Adrenal gland (tissue), 12 donors: ENCODE data around the gene FAU. TPM values are rescaled to one million over a fixed set of nuclear protein-coding genes. Genes with fewer than 3 reads are reported as not detected.

Experiments used
- DNase-seq, 7 donors: peaks; one replicate each; pipeline ENCODE4 v3.0.0-alpha.2; 2019 to 2020
- H3K27ac ChIP-seq, 5 donors: fragments of 200-600 bp; sonication (generic) in 4 of 5; 1 replicate in 3 of 5; 2 replicates in 2 of 5; pipeline versions ENCODE4 v1.5.1 to v1.8.0; 2016 to 2020; ENCODE audit warnings: mild to moderate bottlenecking in 1 of 5
- H3K27me3 ChIP-seq: fragments of 200-600 bp; 2 replicates; pipeline ENCODE4 v1.8.0; 2021
- H3K36me3 ChIP-seq, 2 donors: fragments of 200-600 bp; replicated peaks in 1 of 2; 1 replicate in 1 of 2; 2 replicates in 1 of 2; pipeline versions ENCODE4 v1.5.1 to v1.8.0; 2018 to 2022
- H3K4me1 ChIP-seq, 2 donors: fragments of 200-600 bp; replicated peaks in 1 of 2; 1 replicate in 1 of 2; 2 replicates in 1 of 2; pipeline versions ENCODE4 v1.5.1 to v1.8.0; 2018 to 2021
- H3K4me3 ChIP-seq, 4 donors: fragments of 200-600 bp; sonication (generic) in 3 of 4; one replicate each; pipeline ENCODE4 v1.5.1; 2016 to 2018
- H3K9me3 ChIP-seq, 3 donors: fragments of 200-600 bp; sonication (generic) in 1 of 3; replicated peaks in 1 of 3; 1 replicate in 2 of 3; 2 replicates in 1 of 3; pipeline versions ENCODE4 v1.5.1 to v1.8.0; 2016 to 2021
- POLR2A ChIP-seq, 2 donors: fragments of 450-650 bp; IDR thresholded peaks; one replicate each; pipeline ENCODE4 v1.6.1; 2017; ENCODE audit warnings: antibody characterized with exemption in 2 of 2, mild to moderate bottlenecking in 2 of 2, moderate library complexity in 1 of 2
- WGBS, 4 donors: extraction: QIAGEN DNeasy Blood & Tissue Kit in 2 of 4; methylation state at CpG; one replicate each; pipeline versions ENCODE4 v1.1.5 to v1.1.7; 2013 to 2017; 5-methylcytosine and 5-hydroxymethylcytosine counted together
- intact Hi-C, 2 donors: fragments of 100-400 bp; cut with DNase I; formaldehyde crosslinking; loops; one replicate each; pipeline versions ENCODE4 v1.14.1 to v1.15.0; 2022 to 2023
- polyA plus RNA-seq, 3 donors: library from polyadenylated mRNA; stranded (reverse); fragments of 200-250 nt in 2 of 3; fragments of 350-450 nt in 1 of 3; fragmentation: Illumina TruSeq in 1 of 3; extraction: RNeasy Lipid Tissue Mini Kit (QIAGEN cat#74804) in 1 of 3; gene quantifications; one replicate each; pipeline ENCODE4 v1.2.3, GENCODE V29; 2013 to 2014
- total RNA-seq, 9 donors: library from RNA; depleted of rRNA in 4 of 9; stranded (reverse); fragments of >200 nt in 4 of 9; fragments of 120-200 nt in 1 of 9; fragmentation: NEBNext Ultra II Directional in 1 of 9; extraction: Animal tissue kit (Norgen Biotek cat#: 25700) in 1 of 9; gene quantifications; one replicate each; pipeline versions ENCODE4 v1.1.0 to v1.2.4, GENCODE V29; 2013 to 2023
- TF ChIP-seq, protein P1 (sequence below), 6 experiments: fragments of 450-650 bp in 4 of 6; fragments of 200-600 bp in 2 of 6; sonication (generic) in 1 of 6; IDR thresholded peaks; 1 replicate in 5 of 6; 2 replicates in 1 of 6; pipeline versions ENCODE4 v1.5.1 to v1.8.0; 2016 to 2021; ENCODE audit warnings: antibody characterized with exemption in 6 of 6, mild to moderate bottlenecking in 2 of 6, moderate library complexity in 1 of 6
- donor health status: healthy with polysubstance abuse.
- donor health status: Bipolar disorder and iron deficiency.
- donor health status: DM: yes; HTN: yes; CAD: no.
- donor health status: DM: no; HTN: no; CAD: no.
- donor health status: DM: no; HTN: no; CAD: no.
- donor health status: DM: yes; HTN: yes; CAD: no.

The FAU gene
- total and polyA plus RNA-seq, 12 donors, result 361 to 2,488 (median 1,029) TPM

DNA sequence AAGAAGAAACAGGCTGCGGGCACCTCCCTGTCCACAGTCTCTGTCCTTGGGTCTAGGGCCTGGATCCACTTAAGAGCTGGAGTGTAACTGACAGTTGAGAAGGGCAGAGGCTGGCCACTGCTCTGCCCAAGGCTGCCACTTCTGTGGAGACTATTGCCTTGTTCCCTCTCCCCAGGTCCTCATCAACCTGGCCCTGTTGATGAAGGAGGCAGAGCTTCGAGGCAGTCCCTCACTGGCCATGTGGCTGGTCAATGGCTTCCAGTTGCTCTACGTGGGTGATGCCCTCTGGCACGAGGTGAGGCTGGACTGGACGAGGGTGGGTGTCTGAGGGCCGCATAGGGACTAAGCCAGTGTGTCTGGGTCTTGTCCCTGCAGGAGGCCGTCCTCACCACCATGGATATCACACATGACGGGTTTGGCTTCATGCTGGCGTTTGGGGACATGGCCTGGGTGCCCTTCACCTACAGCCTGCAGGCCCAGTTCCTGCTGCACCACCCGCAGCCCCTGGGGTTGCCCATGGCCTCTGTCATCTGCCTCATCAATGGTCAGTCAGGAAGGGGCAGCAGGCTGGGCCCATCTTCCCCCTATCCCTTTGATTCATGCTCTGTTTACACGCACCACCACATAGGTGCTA, 7.3 kb downstream of the FAU start:
- WGBS, 4 donors, result 54 to 78% (median 72%) methylated on average over 3 to 11 of the region's 11 CpGs
- DNase-seq, result peak in 3 of 7 donors; percentile 23 to 46 (median 40)
- H3K27me3 ChIP-seq, result no peaks in the 10 kb centered on the region
- peaks cover 49 to 64% of the 10 kb centered on the region in 2 donors for H3K4me1 ChIP-seq
- intact Hi-C loops, result no loop called here
- H3K36me3 ChIP-seq, result peaks cover 0 to 29% of the 10 kb centered on the region in 2 donors
- H3K27ac ChIP-seq, result peak overlapping the region; percentile 52 to 95 (median 89)
- H3K9me3 ChIP-seq, result no peaks in the 10 kb centered on the region
- no peak for TF ChIP-seq POLR2A (IDR thresholded peaks at IDR 0.05)
- TF ChIP-seq, protein P1, sequence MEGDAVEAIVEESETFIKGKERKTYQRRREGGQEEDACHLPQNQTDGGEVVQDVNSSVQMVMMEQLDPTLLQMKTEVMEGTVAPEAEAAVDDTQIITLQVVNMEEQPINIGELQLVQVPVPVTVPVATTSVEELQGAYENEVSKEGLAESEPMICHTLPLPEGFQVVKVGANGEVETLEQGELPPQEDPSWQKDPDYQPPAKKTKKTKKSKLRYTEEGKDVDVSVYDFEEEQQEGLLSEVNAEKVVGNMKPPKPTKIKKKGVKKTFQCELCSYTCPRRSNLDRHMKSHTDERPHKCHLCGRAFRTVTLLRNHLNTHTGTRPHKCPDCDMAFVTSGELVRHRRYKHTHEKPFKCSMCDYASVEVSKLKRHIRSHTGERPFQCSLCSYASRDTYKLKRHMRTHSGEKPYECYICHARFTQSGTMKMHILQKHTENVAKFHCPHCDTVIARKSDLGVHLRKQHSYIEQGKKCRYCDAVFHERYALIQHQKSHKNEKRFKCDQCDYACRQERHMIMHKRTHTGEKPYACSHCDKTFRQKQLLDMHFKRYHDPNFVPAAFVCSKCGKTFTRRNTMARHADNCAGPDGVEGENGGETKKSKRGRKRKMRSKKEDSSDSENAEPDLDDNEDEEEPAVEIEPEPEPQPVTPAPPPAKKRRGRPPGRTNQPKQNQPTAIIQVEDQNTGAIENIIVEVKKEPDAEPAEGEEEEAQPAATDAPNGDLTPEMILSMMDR (IDR thresholded peaks at IDR 0.05), result no peak
- H3K4me3 ChIP-seq, result no peak overlapping the region

DNA sequence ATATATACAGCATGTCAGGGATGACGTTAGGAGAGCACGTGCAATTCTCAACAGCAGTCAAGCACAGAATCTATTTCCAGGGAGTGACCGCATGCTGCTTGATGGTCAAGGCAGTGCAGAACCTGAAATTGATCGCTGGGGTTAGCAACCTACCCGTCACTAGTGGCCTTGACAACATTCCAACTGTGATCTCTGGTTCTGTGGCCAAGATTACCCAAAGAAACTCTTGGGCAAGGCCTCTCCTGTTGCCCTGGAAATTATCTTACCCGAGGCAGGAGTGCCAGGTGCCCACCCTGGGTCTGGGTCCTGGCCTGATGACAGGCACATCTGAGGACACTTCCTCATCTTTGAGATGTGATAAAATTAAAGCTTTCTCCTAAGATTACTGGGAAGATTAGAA, 8.1 kb downstream of the FAU start:
- H3K4me1 ChIP-seq, result peaks cover 49 to 64% of the 10 kb centered on the region in 2 donors
- H3K36me3 ChIP-seq, result peaks cover 0 to 29% of the 10 kb centered on the region in 2 donors
- peak overlapping the region; percentile 52 to 95 (median 89) for H3K27ac ChIP-seq
- 25 to 47% (median 33%) methylated on average over 6 of the region's 6 CpGs for WGBS, 4 donors
- no peaks in the 10 kb centered on the region for H3K9me3 ChIP-seq
- no peaks in the 10 kb centered on the region for H3K27me3 ChIP-seq
- TF ChIP-seq POLR2A (IDR thresholded peaks at IDR 0.05), result peak; percentile 13 to 36
- TF ChIP-seq, protein P1 (IDR thresholded peaks at IDR 0.05), result no peak
- H3K4me3 ChIP-seq, result peak overlapping the region in 1 of 4 donors; percentile 75
- DNase-seq, result peak; percentile 82 to 94 (median 90)
- intact Hi-C loops, result no loop called here

DNA sequence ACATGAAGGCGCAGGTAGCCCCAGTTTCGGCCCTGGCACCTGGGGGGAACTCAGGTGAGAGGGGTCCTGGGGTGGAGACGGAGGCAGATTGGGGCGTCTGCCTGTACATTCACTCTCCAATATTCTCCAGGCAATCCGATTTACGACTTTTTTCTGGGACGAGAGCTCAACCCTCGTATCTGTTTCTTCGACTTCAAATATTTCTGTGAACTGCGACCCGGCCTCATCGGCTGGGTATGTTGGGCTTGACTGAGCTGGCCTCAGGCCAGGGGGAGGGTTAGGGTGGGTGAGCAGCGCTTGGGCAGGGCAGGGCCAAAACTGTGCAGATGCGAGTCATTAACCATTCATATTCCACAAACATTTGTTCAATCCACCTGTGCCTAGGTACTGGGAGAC, 8.6 kb downstream of the FAU start:
- no peak for TF ChIP-seq POLR2A (IDR thresholded peaks at IDR 0.05)
- TF ChIP-seq, protein P1 (IDR thresholded peaks at IDR 0.05), result no peak
- intact Hi-C loops, result no loop called here
- no peaks in the 10 kb centered on the region for H3K27me3 ChIP-seq
- peaks cover 49 to 64% of the 10 kb centered on the region in 2 donors for H3K4me1 ChIP-seq
- H3K36me3 ChIP-seq, result peaks cover 0 to 32% of the 10 kb centered on the region in 2 donors
- peak overlapping the region in 2 of 4 donors; percentile 49 to 75 for H3K4me3 ChIP-seq
- DNase-seq, result peak; percentile 59 to 78 (median 63)
- 11 to 19% (median 15%) methylated on average over 14 of the region's 14 CpGs for WGBS, 4 donors
- peak overlapping the region; percentile 40 to 95 (median 89) for H3K27ac ChIP-seq
- H3K9me3 ChIP-seq, result no peaks in the 10 kb centered on the region

DNA sequence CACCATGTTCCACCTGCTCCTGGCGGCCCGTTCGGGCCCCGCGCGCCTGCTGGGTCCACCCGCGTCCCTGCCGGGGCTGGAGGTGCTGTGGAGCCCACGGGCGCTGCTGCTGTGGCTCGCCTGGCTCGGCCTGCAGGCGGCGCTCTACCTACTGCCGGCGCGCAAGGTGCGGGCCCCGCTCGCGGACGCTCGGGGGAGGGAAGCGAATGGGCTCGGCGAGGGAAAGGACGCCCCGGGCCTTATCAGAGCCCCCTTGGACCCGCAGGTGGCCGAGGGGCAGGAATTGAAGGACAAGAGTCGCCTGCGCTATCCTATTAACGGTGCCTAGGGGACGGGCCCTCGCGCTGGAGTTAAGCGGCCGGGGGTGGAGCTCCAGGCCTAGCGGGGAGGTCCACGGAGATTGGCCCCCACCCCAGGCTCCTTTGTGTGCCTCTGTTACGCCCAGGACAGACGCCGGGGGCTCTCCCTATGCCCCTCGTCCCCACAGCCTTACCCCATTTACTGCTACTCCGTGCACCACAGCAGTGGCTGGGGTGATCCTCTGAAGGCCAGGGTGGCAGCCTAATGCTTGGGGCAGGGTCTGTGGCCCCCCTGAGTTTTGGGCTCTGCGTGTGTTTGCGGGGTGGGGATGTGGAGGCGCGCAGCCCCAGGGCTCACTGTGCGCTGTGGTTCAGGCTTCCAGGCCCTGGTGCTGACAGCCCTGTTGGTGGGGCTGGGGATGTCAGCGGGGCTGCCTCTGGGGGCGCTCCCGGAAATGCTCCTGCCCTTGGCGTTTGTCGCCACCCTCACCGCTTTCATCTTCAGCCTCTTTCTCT, 9.2 kb downstream of the FAU start:
- intact Hi-C loops, result no loop called here
- Histone ChIP-seq H3K36me3 (peaks cover 0 to 38% of the 10 kb centered on the region in 2 donors), H3K27ac (peak overlapping the region; percentile 40 to 95 (median 89)), H3K27me3 (no peaks in the 10 kb centered on the region), H3K9me3 (no peaks in the 10 kb centered on the region), H3K4me3 (peak overlapping the region in 3 of 4 donors; percentile 49 to 75 (median 64)), H3K4me1 (peaks cover 49 to 64% of the 10 kb centered on the region in 2 donors)
- TF ChIP-seq POLR2A (IDR thresholded peaks at IDR 0.05), result peak in 1 of 2 donors; percentile 76
- TF ChIP-seq, protein P1 (IDR thresholded peaks at IDR 0.05), result peak; percentile 63 to 97 (median 76)
- 0 to 4% (median 1%) methylated on average over 2 to 57 of the region's 57 CpGs for WGBS, 4 donors
- DNase-seq, result peak; percentile 64 to 81 (median 78)
